HEK293 (cell line): ENCODE results near the gene CCNL1.

ENCODE experiments used
- CTCF ChIA-PET: fragments of 350-600 bp; formaldehyde crosslinking; extraction: SDS; loops from one replicate; lab custom pipeline; 2021; ENCODE audit warnings: antibody characterized with exemption; lab: Yijun Ruan, JAX
- POLR2A ChIA-PET: fragments of 300-600 bp; formaldehyde crosslinking; extraction: SDS; loops from one replicate; lab custom pipeline; 2020; ENCODE audit warnings: antibody characterized with exemption, inconsistent platforms; lab: Yijun Ruan, JAX
- H3K27ac ChIP-seq: fragments of 200-500 bp; sonication (Bioruptor generic); 2 replicates; pipeline ENCODE4 v1.5.1; 2014; ENCODE audit warnings: low read depth, low read length, control low read depth, inconsistent platforms; ENCODE audit errors: extremely low read depth
- H3K36me3 ChIP-seq, 2 experiments: fragments of 200-500 bp in 1 of 2; sonication (Bioruptor generic) in 1 of 2; 1 replicate in 1 of 2; 2 replicates in 1 of 2; pipeline ENCODE4 v1.5.1; 2014 to 2017; ENCODE audit warnings: inconsistent platforms in 2 of 2, low read length in 2 of 2; ENCODE audit not compliant: control insufficient read depth in 2 of 2, insufficient read depth in 1 of 2
- H3K4me1 ChIP-seq: fragments of 200-500 bp; sonication (Bioruptor generic); 2 replicates; pipeline ENCODE4 v1.5.1; 2014; ENCODE audit warnings: mild to moderate bottlenecking, low read length, inconsistent platforms; ENCODE audit not compliant: control insufficient read depth, insufficient read depth
- H3K4me3 ChIP-seq: 2 replicates; pipeline ENCODE4 v1.5.1; 2011; ENCODE audit warnings: low read depth, mild to moderate bottlenecking, control low read depth, low read length, moderate library complexity
- H3K9me3 ChIP-seq: fragments of 200-500 bp; sonication (Bioruptor generic); 2 replicates; pipeline ENCODE4 v1.5.1; 2014; ENCODE audit warnings: low read depth, low read length, inconsistent platforms; ENCODE audit not compliant: control insufficient read depth, insufficient read depth
- IKZF3 ChIP-seq: fragments of 450-650 bp; IDR thresholded peaks from 2 replicates; pipeline ENCODE4 v1.5.0; 2018; ENCODE audit warnings: missing biosample characterization, mild to moderate bottlenecking, missing genetic modification characterization, moderate library complexity
- KLF10 ChIP-seq: fragments of 450-650 bp; IDR thresholded peaks from 2 replicates; pipeline ENCODE4 v1.5.1; 2018; ENCODE audit warnings: missing biosample characterization, mild to moderate bottlenecking, missing genetic modification characterization
- KLF16 ChIP-seq: fragments of 450-650 bp; formaldehyde crosslinking; IDR thresholded peaks from 2 replicates; pipeline ENCODE4 v1.5.1; 2017; ENCODE audit warnings: missing biosample characterization, missing genetic modification characterization
- SP3 ChIP-seq: fragments of 450-650 bp; formaldehyde crosslinking; IDR thresholded peaks from 2 replicates; pipeline ENCODE4 v1.5.1; 2016; ENCODE audit warnings: missing biosample characterization, missing genetic modification characterization
- ZBTB11 ChIP-seq: fragments of 450-650 bp; formaldehyde crosslinking; conservative IDR thresholded peaks from 2 replicates; pipeline ENCODE4 v1.5.1; 2016; ENCODE audit warnings: low read depth, missing biosample characterization, missing genetic modification characterization
- ZBTB49 ChIP-seq: fragments of 450-650 bp; formaldehyde crosslinking; IDR thresholded peaks from 2 replicates; pipeline ENCODE4 v1.5.1; 2016; ENCODE audit warnings: missing biosample characterization, missing genetic modification characterization, low read depth
- ZFP3 ChIP-seq: fragments of 450-650 bp; formaldehyde crosslinking; IDR thresholded peaks from 2 replicates; pipeline ENCODE4 v1.5.1; 2016; ENCODE audit warnings: low read depth, missing biosample characterization, missing genetic modification characterization
- ZNF174 ChIP-seq: fragments of 450-650 bp; formaldehyde crosslinking; IDR thresholded peaks from 2 replicates; pipeline ENCODE4 v1.5.0; 2017; ENCODE audit warnings: missing biosample characterization, mild to moderate bottlenecking, missing genetic modification characterization
- ZNF175 ChIP-seq: fragments of 450-650 bp; formaldehyde crosslinking; IDR thresholded peaks from 2 replicates; pipeline ENCODE4 v1.5.1; 2016; ENCODE audit warnings: missing biosample characterization, missing genetic modification characterization
- ZNF354C ChIP-seq: fragments of 450-650 bp; formaldehyde crosslinking; IDR thresholded peaks from 2 replicates; pipeline ENCODE4 v1.5.1; 2016; ENCODE audit warnings: missing biosample characterization, missing genetic modification characterization, low read depth, borderline replicate concordance
- ZNF366 ChIP-seq: fragments of 450-650 bp; formaldehyde crosslinking; conservative IDR thresholded peaks from 2 replicates; pipeline ENCODE4 v1.5.1; 2016; ENCODE audit warnings: missing biosample characterization, missing genetic modification characterization
- ZNF394 ChIP-seq: fragments of 450-650 bp; formaldehyde crosslinking; IDR thresholded peaks from 2 replicates; pipeline ENCODE4 v1.5.1; 2016; ENCODE audit warnings: missing biosample characterization, missing genetic modification characterization, mild to moderate bottlenecking, moderate library complexity, borderline replicate concordance
- ZNF404 ChIP-seq: fragments of 450-650 bp; formaldehyde crosslinking; IDR thresholded peaks from 2 replicates; pipeline ENCODE4 v1.5.1; 2017; ENCODE audit warnings: missing biosample characterization, missing genetic modification characterization
- ZNF501 ChIP-seq: fragments of 450-650 bp; formaldehyde crosslinking; IDR thresholded peaks from 2 replicates; pipeline ENCODE4 v1.5.1; 2016; ENCODE audit warnings: missing biosample characterization, missing genetic modification characterization
- ZNF658 ChIP-seq: fragments of 450-650 bp; formaldehyde crosslinking; IDR thresholded peaks from 2 replicates; pipeline ENCODE4; 2016; ENCODE audit warnings: missing biosample characterization, missing genetic modification characterization
- ZSCAN16 ChIP-seq: fragments of 450-650 bp; formaldehyde crosslinking; IDR thresholded peaks from 2 replicates; pipeline ENCODE4 v1.5.1; 2016; ENCODE audit warnings: missing biosample characterization, missing genetic modification characterization

Gene CCNL1

GRCh38 chr3:157167371-157168042 lies 7.6 kb upstream of the CCNL1 start:
- POLR2A ChIA-PET: no interaction called here
- CTCF ChIA-PET: no interaction called here
- no peak for TF ChIP-seq ZSCAN16 (tag by site-specific recombination)
- TF ChIP-seq ZNF174: no peak
- no peak for TF ChIP-seq ZNF501 (tag by site-specific recombination)
- TF ChIP-seq ZNF658 (tag by site-specific recombination): no peak
- TF ChIP-seq SP3: no peak
- TF ChIP-seq ZNF366 (tag by site-specific recombination): no peak
- no peak for TF ChIP-seq ZNF404 (tag by site-specific recombination)
- no peak for TF ChIP-seq ZNF354C (tag by site-specific recombination)
- no peak for TF ChIP-seq IKZF3 (tag by site-specific recombination)
- no peak for TF ChIP-seq KLF10 (tag by site-specific recombination)
- no peak for TF ChIP-seq ZNF175
- TF ChIP-seq ZFP3 (tag by site-specific recombination): no peak
- TF ChIP-seq ZBTB11 (tag by site-specific recombination): no peak
- Histone ChIP-seq H3K27ac (no peak overlapping the region), H3K4me1 (no peaks in the 10 kb centered on the region), H3K4me3 (no peak overlapping the region), H3K36me3 (no peaks in the 10 kb centered on the region), H3K9me3 (no peaks in the 10 kb centered on the region)

- ChIA-PET CTCF (interaction anchor here (0.6 kb wide), 1 partner anchor 1144 kb away, joined by 3 read pairs; no protein-coding TSS in a partner anchor), POLR2A (no interaction called here)
Measured at GRCh38 chr3:157166561-157166960, 6.6 kb upstream of the CCNL1 start.

More at GRCh38 chr3:157166561-157166960, 6.6 kb upstream of the CCNL1 start:
- no peaks in the 10 kb centered on the region for H3K9me3 ChIP-seq
- no peak overlapping the region for H3K4me3 ChIP-seq
- TF ChIP-seq ZBTB49 (tag by site-specific recombination) (0 out of 2 replicates have a peak, but pooled peaks have one; percentile 30), KLF16 (tag by site-specific recombination) (no peak), ZNF394 (tag by site-specific recombination) (0 out of 2 replicates have a peak, but pooled peaks have one; percentile 12)
- no peaks in the 10 kb centered on the region for H3K4me1 ChIP-seq
- H3K27ac ChIP-seq: no peak overlapping the region
- H3K36me3 ChIP-seq: no peaks in the 10 kb centered on the region
